ENCODE data around the gene BST1.

Gene BST1

DNA sequence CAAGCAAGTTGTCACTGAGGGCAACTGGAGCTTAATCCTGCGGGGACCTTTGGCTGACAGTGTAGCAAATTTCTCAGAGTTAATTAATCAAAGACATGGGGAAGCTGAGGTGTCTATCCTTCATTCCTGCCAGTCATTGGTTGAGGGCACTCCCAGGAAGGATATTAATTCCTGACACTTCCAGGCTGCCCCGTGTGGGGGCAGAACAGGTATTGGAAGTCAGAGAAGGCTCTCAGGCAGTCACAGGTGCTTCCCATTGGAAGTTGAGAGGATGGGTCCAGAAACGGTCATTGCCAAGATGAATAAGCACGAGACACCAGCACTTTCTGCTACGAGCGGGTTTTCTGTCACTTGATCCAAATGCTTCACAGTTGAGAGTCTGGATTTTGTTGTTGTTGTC lies 46.1 kb downstream of the BST1 start:
- ChIA-PET POLR2A (no interaction called here), CTCF (interaction anchor here (0.7 to 2.5 kb wide), 4 partner anchors 11 to 51 kb away, joined by 3 to 13 read pairs (median 4); no protein-coding TSS in a partner anchor)
- no peak overlapping the region for H3K27ac ChIP-seq (ENCODE audit: insufficient read depth in 1 of 2, low read depth in 1 of 2, low read length in 2 of 2, poor library complexity in 1 of 2, severe bottlenecking in 2 of 2)
- H3K4me1 ChIP-seq (ENCODE audit: control extremely low read depth in 1 of 4, control insufficient read depth in 4 of 4, insufficient read depth in 4 of 4, low read length in 3 of 4) = peaks cover 3 to 12% (median 7%) of the 10 kb centered on the region in 4 experiments
- no peak for DNase-seq
- H3K9me3 ChIP-seq (ENCODE audit: control extremely low read depth in 1 of 5, control insufficient read depth in 4 of 5, insufficient read depth in 2 of 5, low read depth in 1 of 5, low read length in 4 of 5) = peaks cover 0 to 12% (median 3%) of the 10 kb centered on the region in 5 experiments
- no peak overlapping the region for H3K4me3 ChIP-seq (ENCODE audit: control insufficient read depth in 1 of 7, extremely low read depth in 1 of 7, insufficient read depth in 4 of 7, low read depth in 2 of 7, low read length in 6 of 7)
- H3K36me3 ChIP-seq (ENCODE audit: control insufficient read depth in 4 of 4, insufficient read depth in 4 of 4, low read length in 3 of 4) = no peaks in the 10 kb centered on the region
- no peaks in the 10 kb centered on the region for H3K27me3 ChIP-seq (replicated peaks in 2 of 5; ENCODE audit: control insufficient read depth in 4 of 5, insufficient read depth in 5 of 5, low read length in 4 of 5)
- WGBS (ENCODE audit: insufficient coverage) = 89% methylated on average over 4 of the region's 6 CpGs

DNA sequence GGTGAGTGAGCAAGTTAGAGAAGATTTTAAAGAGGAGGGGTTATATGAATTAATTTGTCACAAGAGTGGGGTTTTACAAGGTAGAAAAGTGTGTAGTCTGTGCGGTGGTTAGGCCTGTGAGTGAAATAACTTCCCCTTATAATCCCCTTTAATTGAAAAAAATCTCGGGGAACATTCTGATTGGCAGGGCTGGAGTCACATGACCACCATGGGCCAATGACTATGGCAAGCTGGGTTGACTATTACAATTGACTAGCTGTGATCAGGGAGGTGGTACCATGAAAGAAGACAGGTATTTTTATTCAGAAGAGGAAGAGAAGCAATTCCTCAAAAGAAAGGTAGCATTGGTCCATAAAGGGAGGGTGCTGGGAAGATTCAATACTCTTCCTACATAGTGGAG lies 48.3 kb downstream of the BST1 start:
- Histone ChIP-seq H3K27me3 (replicated peaks in 2 of 5; ENCODE audit: control insufficient read depth in 4 of 5, insufficient read depth in 5 of 5, low read length in 4 of 5) (no peaks in the 10 kb centered on the region), H3K36me3 (ENCODE audit: control insufficient read depth in 4 of 4, insufficient read depth in 4 of 4, low read length in 3 of 4) (no peaks in the 10 kb centered on the region), H3K4me3 (ENCODE audit: control insufficient read depth in 1 of 7, extremely low read depth in 1 of 7, insufficient read depth in 4 of 7, low read depth in 2 of 7, low read length in 6 of 7) (no peak overlapping the region), H3K27ac (ENCODE audit: insufficient read depth in 1 of 2, low read depth in 1 of 2, low read length in 2 of 2, poor library complexity in 1 of 2, severe bottlenecking in 2 of 2) (no peak overlapping the region), H3K4me1 (ENCODE audit: control extremely low read depth in 1 of 4, control insufficient read depth in 4 of 4, insufficient read depth in 4 of 4, low read length in 3 of 4) (peaks cover 16 to 30% (median 26%) of the 10 kb centered on the region in 4 experiments), H3K9me3 (ENCODE audit: control extremely low read depth in 1 of 5, control insufficient read depth in 4 of 5, insufficient read depth in 2 of 5, low read depth in 1 of 5, low read length in 4 of 5) (peaks cover 0 to 8% (median under 1%) of the 10 kb centered on the region in 5 experiments)
- no peak for DNase-seq
- CTCF ChIA-PET = interaction anchor here (1.3 kb wide), 1 partner anchor 14 kb away, joined by 7 read pairs; no protein-coding TSS in a partner anchor
- POLR2A ChIA-PET = interaction anchor here (0.6 kb wide), 1 partner anchor 16 kb away, joined by 3 read pairs; no protein-coding TSS in a partner anchor
- WGBS (ENCODE audit: insufficient coverage) = 100% methylated on average over 1 of the region's 2 CpGs

DNA sequence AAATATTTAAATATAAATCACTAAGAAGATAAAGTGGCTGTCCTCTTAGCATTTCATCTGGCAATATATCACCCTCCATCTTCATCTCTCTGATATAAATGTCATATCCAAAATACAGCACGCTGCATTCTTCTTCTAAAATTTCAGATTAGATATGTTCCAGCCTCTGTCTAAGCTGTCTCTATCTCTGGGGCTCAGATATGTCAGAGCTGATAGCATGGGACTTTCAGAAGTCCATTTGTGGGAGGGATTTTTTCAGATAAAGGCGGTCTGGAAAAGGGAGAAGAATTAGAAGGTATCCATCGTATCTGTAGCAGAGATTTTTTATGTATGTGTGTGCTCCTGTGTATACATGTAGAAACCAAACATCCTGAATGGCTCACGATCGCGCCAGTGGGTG lies 50.2 kb downstream of the BST1 start:
- Histone ChIP-seq H3K4me3 (ENCODE audit: control insufficient read depth in 1 of 7, extremely low read depth in 1 of 7, insufficient read depth in 4 of 7, low read depth in 2 of 7, low read length in 6 of 7) (no peak overlapping the region), H3K4me1 (ENCODE audit: control extremely low read depth in 1 of 4, control insufficient read depth in 4 of 4, insufficient read depth in 4 of 4, low read length in 3 of 4) (peaks cover 20 to 45% (median 36%) of the 10 kb centered on the region in 4 experiments), H3K36me3 (ENCODE audit: control insufficient read depth in 4 of 4, insufficient read depth in 4 of 4, low read length in 3 of 4) (no peaks in the 10 kb centered on the region), H3K9me3 (ENCODE audit: control extremely low read depth in 1 of 5, control insufficient read depth in 4 of 5, insufficient read depth in 2 of 5, low read depth in 1 of 5, low read length in 4 of 5) (no peaks in the 10 kb centered on the region), H3K27ac (ENCODE audit: insufficient read depth in 1 of 2, low read depth in 1 of 2, low read length in 2 of 2, poor library complexity in 1 of 2, severe bottlenecking in 2 of 2) (no peak overlapping the region), H3K27me3 (replicated peaks in 2 of 5; ENCODE audit: control insufficient read depth in 4 of 5, insufficient read depth in 5 of 5, low read length in 4 of 5) (no peaks in the 10 kb centered on the region)
- CTCF ChIA-PET = interaction anchor here (0.7 to 5.7 kb wide), 6 partner anchors 8 to 1265 kb away, joined by 3 to 86 read pairs (median 6); partner anchors contain the start of gene CD38
- no peak for DNase-seq
- POLR2A ChIA-PET = no interaction called here
- 100% methylated on average over 4 of the region's 6 CpGs for WGBS (ENCODE audit: insufficient coverage)

DNA sequence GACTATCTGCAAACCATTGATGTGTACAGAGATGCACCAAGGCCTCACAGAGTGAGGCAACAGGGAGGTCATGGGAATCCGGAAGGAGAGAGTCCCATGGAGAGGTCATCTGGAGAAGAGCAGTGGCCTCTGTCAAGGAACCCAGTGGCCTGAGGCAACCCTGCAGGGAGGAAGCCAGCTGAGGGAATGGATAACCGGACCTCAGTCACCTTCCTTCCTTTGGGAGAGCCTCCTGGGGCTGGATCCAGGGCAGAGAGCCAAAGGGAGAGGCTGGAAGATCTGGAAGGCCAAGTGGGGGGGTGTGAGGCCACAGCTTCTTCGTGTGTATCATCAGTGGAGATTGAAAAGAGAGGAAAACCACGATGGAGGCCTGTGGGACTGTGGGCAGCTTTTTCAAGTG lies 50.9 kb downstream of the BST1 start:
- POLR2A ChIA-PET = interaction anchor here (0.7 kb wide), 1 partner anchor 9 kb away, joined by 3 read pairs; no protein-coding TSS in a partner anchor
- 36% methylated on average over 4 of the region's 4 CpGs for WGBS (ENCODE audit: insufficient coverage)
- H3K36me3 ChIP-seq (ENCODE audit: control insufficient read depth in 4 of 4, insufficient read depth in 4 of 4, low read length in 3 of 4) = no peaks in the 10 kb centered on the region
- H3K4me3 ChIP-seq (ENCODE audit: control insufficient read depth in 1 of 7, extremely low read depth in 1 of 7, insufficient read depth in 4 of 7, low read depth in 2 of 7, low read length in 6 of 7) = peak overlapping the region in 1 of 7 experiments; percentile 16
- peaks cover 20 to 45% (median 36%) of the 10 kb centered on the region in 4 experiments for H3K4me1 ChIP-seq (ENCODE audit: control extremely low read depth in 1 of 4, control insufficient read depth in 4 of 4, insufficient read depth in 4 of 4, low read length in 3 of 4)
- no peaks in the 10 kb centered on the region for H3K27me3 ChIP-seq (replicated peaks in 2 of 5; ENCODE audit: control insufficient read depth in 4 of 5, insufficient read depth in 5 of 5, low read length in 4 of 5)
- no peaks in the 10 kb centered on the region for H3K9me3 ChIP-seq (ENCODE audit: control extremely low read depth in 1 of 5, control insufficient read depth in 4 of 5, insufficient read depth in 2 of 5, low read depth in 1 of 5, low read length in 4 of 5)
- CTCF ChIA-PET = interaction anchor here (0.5 to 5.7 kb wide), 9 partner anchors 10 to 242 kb away, joined by 3 to 86 read pairs (median 4); partner anchors contain the start of gene CD38
- no peak for DNase-seq
- no peak overlapping the region for H3K27ac ChIP-seq (ENCODE audit: insufficient read depth in 1 of 2, low read depth in 1 of 2, low read length in 2 of 2, poor library complexity in 1 of 2, severe bottlenecking in 2 of 2)

DNA sequence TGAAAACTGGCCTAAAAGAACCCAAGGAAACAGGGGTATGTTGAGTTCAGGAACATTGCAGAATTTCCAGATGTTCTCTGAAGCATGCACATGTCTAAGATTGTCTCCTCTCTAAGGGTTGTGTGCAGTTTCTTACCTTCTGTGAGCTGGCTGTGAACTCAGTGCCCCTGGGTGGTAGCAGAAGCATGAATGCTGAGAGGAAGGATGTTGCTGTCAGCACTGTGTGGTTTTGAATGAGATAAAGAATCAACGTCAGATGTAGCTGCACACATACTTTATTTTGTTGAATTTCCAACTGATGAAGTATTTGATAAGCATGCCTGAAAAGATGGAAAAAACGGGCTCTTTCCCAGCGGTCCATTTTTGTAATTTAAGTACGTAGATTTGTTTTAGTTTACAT lies 51.5 kb downstream of the BST1 start:
- DNase-seq = peak; percentile 58 to 84 (median 73)
- H3K4me1 ChIP-seq (ENCODE audit: control extremely low read depth in 1 of 4, control insufficient read depth in 4 of 4, insufficient read depth in 4 of 4, low read length in 3 of 4) = peaks cover 20 to 45% (median 36%) of the 10 kb centered on the region in 4 experiments
- H3K36me3 ChIP-seq (ENCODE audit: control insufficient read depth in 4 of 4, insufficient read depth in 4 of 4, low read length in 3 of 4) = no peaks in the 10 kb centered on the region
- ChIA-PET CTCF (interaction anchor here (0.9 to 5.7 kb wide), 10 partner anchors 9 to 242 kb away, joined by 3 to 86 read pairs (median 6); partner anchors contain the start of gene CD38), POLR2A (no interaction called here)
- H3K9me3 ChIP-seq (ENCODE audit: control extremely low read depth in 1 of 5, control insufficient read depth in 4 of 5, insufficient read depth in 2 of 5, low read depth in 1 of 5, low read length in 4 of 5) = no peaks in the 10 kb centered on the region
- WGBS (ENCODE audit: insufficient coverage) = 0% methylated on average over 1 of the region's 4 CpGs
- H3K4me3 ChIP-seq (ENCODE audit: control insufficient read depth in 1 of 7, extremely low read depth in 1 of 7, insufficient read depth in 4 of 7, low read depth in 2 of 7, low read length in 6 of 7) = peak overlapping the region in 2 of 7 experiments; percentile 6 to 16
- no peaks in the 10 kb centered on the region for H3K27me3 ChIP-seq (replicated peaks in 2 of 5; ENCODE audit: control insufficient read depth in 4 of 5, insufficient read depth in 5 of 5, low read length in 4 of 5)
- H3K27ac ChIP-seq (ENCODE audit: insufficient read depth in 1 of 2, low read depth in 1 of 2, low read length in 2 of 2, poor library complexity in 1 of 2, severe bottlenecking in 2 of 2) = no peak overlapping the region

DNA sequence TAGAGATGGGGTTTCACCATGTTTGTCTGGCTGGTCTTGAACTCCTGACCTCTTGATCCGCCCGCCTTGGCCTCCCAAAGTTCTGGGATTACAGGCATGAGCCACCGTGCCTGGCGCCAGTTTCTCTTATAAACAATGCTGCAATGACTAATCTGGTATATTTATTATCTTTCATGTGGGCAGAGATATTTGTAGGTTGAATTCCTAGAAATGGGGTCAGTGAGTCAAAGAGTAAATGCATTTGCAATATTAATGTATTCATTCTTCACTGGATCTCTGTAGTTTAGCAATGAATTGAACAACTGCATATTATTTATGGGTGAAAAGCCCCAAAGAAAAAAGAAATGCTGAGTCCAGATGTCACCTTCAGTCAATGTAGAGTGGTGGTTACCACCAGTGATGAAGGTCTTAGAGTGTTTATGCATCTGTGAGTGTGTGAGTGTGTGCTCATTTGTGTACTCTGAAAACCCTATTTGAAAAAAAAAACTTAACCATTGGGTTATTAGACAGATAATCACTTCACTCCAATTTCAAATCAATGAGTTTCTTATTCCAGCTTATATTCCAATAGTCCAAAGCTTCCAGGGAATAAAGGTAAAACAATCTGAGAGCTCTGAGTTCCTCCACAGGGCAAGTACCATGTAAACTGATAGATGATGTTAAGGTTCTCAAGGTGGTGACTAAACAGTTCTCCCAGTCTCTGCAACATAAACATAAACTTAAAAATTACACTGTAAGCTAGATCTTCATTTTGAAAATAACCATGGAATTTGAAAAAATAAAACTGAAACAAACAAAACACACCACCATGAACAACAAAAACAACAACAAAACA lies 52.7 kb downstream of the BST1 start:
- H3K36me3 ChIP-seq (ENCODE audit: control insufficient read depth in 4 of 4, insufficient read depth in 4 of 4, low read length in 3 of 4) = no peaks in the 10 kb centered on the region
- H3K27me3 ChIP-seq (replicated peaks in 2 of 5; ENCODE audit: control insufficient read depth in 4 of 5, insufficient read depth in 5 of 5, low read length in 4 of 5) = no peaks in the 10 kb centered on the region
- no peak overlapping the region for H3K27ac ChIP-seq (ENCODE audit: insufficient read depth in 1 of 2, low read depth in 1 of 2, low read length in 2 of 2, poor library complexity in 1 of 2, severe bottlenecking in 2 of 2)
- H3K4me1 ChIP-seq (ENCODE audit: control extremely low read depth in 1 of 4, control insufficient read depth in 4 of 4, insufficient read depth in 4 of 4, low read length in 3 of 4) = peaks cover 20 to 45% (median 36%) of the 10 kb centered on the region in 4 experiments
- WGBS (ENCODE audit: insufficient coverage) = 100% methylated on average over 2 of the region's 4 CpGs
- ChIA-PET CTCF (interaction anchor here (0.8 to 5.7 kb wide), 16 partner anchors 8 to 302 kb away, joined by 3 to 86 read pairs (median 4); partner anchors contain the start of gene CD38), POLR2A (interaction anchor here (0.6 to 2.3 kb wide), 5 partner anchors 11 to 267 kb away, joined by 3 to 10 read pairs (median 4); partner anchors contain the start of genes CD38 and FBXL5)
- no peaks in the 10 kb centered on the region for H3K9me3 ChIP-seq (ENCODE audit: control extremely low read depth in 1 of 5, control insufficient read depth in 4 of 5, insufficient read depth in 2 of 5, low read depth in 1 of 5, low read length in 4 of 5)
- DNase-seq = peak in 2 of 3 donors; percentile 38 to 52
- peak overlapping the region in 5 of 7 experiments; percentile 16 to 72 (median 43) for H3K4me3 ChIP-seq (ENCODE audit: control insufficient read depth in 1 of 7, extremely low read depth in 1 of 7, insufficient read depth in 4 of 7, low read depth in 2 of 7, low read length in 6 of 7)
